GM19240 (cell line): ENCODE data around the gene THAP7.

Experiments
- DNase-seq: peaks from one replicate; pipeline ENCODE4 v3.0.0; 2011; ENCODE audit warnings: low spot score; ENCODE audit not compliant: insufficient read length

THAP7 gene

DNA sequence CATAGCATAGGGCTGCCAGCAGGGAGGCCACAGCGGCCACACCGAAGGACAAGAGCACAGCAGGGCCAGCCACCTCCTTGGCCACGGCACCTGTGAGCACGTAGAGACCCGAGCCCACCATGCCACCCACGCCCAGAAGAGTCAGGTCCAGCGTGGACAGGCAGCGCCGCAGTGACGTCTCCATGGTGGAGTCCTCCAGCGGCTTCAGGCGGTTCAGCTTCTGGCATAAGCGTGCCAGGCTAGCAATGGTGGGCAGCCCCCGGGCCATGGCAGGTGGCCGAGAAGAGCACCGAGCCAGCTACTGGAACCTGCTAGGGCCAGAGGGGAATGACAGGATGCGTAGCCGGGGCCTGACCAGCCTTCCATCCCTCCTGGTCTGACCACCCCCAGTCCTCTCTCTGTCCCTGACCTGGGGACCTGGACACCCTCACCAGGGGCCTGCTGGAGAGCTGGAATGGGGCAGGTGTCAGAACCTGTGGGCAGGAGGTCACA lies 29.7 kb upstream of the THAP7 start:
- no peak for DNase-seq

DNA sequence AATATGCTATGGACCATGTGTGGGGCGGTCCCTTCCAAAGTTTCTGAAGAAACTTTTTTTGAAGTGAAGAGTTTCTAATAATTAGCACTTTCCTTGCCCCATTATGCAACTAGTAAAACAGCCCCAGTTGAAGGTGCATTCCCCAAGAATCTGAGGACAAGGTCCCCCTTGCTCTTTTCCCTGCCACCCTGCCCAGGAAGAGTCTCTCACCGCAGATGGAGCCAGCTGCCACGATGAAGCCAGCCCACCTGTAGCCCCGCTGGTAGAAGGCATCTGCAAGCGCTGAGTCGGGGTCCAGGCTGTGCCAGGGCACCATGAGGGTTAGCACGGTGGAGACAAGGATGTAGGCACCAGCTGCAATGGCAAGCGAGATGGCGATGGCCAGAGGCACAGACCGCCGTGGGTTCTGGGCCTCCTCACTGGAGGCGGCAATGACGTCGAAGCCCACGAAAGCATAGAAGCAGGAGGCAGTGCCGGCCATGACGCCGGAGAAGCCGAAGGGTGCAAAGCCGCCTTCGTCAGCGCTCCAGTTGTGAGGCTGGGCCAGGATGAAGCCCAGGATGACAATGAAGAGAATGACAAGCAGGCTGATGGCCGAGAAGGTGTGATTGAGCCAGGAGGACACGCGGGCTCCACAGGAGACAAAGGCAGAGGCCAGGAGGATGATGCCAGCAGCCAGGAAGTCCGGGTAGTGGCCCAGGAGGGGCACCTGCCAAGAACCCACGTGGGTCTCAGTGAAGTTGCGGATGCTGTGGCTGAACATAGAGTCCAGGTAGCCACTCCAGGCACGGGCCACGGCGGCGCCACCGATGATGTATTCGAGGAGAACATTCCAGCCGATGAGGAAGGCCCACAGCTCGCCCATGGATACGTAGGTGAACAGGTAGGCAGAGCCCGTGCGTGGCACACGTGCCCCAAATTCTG lies 29.0 kb upstream of the THAP7 start:
- DNase-seq = no peak

DNA sequence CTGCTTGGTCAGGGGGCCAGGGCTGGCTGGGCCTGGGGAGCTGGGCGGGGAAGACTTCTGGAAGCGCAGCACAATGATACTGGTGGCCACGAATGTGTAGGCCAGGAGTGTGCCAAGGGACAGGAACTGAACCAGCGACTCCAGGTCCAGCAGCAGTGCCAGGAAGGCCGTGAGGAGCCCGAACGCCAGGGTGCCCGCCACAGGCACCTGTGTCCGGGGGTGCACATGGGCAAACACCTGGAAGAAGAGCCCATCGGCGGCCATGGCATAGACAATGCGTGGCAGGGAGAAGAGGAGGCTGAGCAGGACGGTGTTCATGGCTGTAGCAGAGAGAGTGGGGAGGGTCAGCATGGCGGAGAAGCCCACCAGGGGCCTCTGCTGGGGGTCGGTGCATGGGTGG lies 28.1 kb upstream of the THAP7 start:
- no peak for DNase-seq

DNA sequence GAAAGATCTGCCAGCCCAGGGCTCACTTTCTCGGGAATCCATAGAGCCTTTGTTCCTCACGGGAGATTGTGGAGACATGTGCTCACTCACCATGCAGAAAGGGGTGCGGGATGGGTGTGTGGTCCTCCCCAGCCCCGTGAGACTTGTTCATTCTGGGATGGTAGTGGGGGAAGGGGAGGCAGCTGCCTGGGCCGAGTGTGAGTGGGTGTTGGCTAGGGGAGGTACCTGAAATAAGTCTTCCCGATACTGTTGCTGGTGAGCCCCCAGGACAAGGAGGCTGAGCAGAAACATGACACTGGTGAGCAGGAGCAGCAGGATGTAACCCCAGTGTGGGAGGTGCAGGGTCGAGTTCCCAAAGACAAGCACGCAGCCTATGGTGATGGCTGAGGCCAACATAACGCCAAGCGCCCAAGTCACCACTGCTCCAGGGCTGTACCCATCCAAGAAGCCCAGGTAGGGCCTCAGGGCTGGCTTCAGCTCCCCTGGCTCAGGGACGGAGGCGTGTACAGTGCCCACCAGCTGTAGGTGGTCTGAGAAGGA lies 27.6 kb upstream of the THAP7 start:
- DNase-seq = no peak

DNA sequence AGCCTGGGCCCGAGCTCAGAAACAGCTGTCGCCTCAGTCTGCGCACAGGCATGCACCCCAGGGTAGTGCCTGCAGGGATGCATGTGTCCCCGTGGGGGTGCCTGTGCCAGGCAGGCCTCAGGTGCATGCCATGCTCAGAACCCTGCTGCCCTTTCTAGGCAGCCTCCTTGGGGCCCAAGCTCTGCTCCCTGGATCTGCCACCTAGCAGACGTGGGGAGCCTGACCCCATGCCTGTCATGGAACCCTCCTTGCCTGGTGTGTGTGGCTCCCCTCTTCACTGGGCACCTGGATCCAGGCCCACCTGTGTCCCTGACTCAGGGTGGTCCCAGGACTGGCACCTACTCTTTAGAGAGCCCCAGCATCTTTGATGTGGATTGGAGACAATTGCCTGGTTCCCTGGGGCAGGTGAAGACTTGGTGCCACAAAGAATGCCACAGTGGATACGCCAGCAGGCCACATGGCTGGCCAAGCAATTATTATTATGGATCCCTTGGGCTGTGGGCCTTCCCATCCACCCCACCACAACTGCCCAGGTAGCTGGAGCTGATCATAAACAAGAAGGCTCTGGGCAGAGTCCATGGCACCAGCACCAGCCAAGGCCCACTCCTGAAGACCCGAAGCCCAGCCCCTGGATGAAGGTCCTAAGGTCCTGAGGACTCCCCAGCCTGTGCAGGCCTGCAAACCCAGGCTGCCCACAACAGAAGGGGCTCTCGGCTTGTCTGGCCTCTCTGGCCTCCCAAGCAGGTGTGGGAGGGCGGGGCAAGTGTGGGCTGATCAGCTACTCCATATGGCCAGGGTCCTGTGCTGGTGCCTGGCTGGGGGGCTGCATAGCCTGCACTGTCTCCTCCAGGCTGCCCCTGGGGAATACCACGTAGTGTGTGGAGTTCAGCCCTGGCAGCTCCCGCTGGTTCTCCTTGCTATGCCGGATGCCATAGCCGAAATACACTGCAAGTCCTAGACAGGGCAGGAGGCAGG lies 26.6 kb upstream of the THAP7 start:
- DNase-seq = no peak

DNA sequence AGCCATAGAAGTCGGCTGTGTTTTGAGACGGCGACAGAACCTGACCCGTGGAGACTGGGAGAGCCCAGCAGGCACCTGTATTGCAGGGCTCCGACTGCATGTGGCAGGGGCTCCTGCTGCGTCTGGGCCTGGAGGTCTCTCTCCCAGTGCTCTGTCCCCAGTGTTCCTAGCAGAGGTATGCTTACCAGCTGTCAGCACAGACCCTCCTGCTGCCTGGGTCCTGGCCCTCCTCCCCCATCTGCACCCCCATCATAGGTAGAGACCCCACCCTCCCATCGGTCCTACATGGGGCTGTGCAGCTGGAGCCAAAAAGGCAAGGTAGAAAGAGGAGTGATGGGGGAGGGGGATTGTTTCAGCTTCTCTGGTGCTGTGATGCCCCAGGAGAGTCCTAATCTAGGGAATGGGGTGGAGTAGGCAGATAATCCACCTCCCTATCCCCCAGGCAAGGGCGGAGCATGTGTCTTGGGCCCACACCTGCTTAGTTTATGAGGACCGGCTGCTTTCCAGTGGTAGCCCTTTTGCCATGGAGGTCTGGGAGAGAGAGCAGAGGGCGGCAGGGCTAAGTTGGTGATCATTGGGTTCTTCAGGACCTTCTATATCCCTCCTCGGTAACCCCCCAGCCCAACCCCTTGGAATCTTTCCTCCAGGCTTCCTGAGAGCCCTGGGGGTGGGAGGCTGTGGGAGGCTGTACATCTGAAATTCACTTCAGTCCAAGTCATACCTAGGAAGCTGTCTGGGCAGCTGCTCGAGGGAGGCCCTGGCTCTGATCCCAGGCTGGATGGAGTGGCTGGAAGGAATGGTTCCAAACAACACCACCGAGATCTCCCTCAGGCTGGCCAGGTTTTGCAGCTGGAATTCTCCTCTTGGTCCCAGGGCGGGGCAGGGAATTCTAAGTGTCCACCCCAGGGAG lies 25.1 kb upstream of the THAP7 start:
- no peak for DNase-seq

DNA sequence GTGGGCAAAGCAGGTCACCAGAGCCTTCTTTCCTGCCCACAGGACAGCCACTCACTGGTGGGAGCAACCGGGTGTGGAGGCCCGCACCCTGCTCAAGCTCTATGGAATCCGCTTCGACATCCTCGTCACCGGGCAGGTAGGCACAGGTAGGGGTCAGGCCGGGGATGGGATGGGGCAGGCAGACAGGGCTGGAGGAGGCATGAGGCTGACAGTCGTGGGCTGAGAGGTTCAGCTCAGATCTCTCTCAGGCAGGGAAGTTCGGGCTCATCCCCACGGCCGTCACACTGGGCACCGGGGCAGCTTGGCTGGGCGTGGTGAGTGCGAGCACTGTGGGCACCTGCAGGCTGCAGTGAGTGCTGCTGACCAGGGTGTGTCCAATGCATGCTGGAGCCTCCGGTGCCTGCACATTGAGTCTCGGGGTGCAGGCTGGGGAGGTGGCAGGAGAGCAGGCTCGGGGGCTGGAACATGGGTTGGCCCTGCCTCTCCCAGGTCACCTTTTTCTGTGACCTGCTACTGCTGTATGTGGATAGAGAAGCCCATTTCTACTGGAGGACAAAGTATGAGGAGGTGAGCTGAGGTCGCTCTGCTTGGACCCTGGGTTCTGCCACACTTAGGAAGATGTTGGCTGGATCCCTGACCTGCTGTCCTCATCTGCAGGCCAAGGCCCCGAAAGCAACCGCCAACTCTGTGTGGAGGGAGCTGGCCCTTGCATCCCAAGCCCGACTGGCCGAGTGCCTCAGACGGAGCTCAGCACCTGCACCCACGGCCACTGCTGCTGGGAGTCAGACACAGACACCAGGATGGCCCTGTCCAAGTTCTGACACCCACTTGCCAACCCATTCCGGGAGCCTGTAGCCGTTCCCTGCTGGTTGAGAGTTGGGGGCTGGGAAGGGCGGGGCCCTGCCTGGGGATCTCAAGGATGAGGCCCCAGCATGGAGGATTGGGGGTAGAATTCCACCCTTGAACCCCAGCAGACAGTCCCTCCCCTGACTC lies 24.1 kb upstream of the THAP7 start:
- no peak for DNase-seq

DNA sequence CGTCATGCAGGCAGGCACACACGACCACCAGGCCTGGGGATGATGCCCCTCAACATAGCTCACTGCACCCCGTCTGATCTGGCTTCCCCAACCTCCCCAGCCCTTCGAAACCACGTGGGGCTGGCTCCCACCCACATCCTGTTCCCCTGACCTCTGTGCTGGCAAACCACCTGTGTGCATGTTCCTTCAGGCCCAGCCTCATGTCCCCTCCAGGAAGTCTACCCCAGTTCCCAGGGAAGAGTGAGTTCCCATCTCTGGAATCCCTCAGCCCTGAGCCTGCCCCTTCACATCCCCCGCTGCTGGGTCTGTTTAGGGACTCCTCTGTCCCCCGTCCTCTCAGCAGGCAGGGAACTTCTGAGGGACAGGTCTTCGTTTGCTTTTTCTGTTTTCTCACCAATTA lies 23.3 kb upstream of the THAP7 start:
- DNase-seq = no peak

DNA sequence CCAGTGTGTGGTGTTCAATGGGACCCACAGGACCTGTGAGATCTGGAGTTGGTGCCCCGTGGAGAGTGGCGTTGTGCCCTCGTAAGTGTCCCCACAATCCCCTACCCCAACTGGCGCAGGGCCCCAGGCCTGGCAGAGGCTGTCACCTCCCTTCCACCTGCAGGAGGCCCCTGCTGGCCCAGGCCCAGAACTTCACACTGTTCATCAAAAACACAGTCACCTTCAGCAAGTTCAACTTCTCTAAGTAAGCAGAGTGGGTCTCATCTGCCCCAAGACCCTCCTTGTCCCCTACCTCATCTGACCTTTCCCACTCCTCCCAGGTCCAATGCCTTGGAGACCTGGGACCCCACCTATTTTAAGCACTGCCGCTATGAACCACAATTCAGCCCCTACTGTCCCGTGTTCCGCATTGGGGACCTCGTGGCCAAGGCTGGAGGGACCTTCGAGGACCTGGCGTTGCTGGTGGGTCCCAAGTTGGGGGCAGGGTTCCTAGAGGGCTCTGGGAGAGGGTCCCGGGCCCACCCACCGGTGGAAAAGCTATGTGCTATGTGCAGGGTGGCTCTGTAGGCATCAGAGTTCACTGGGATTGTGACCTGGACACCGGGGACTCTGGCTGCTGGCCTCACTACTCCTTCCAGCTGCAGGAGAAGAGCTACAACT lies 21.2 kb upstream of the THAP7 start:
- DNase-seq = no peak

DNA sequence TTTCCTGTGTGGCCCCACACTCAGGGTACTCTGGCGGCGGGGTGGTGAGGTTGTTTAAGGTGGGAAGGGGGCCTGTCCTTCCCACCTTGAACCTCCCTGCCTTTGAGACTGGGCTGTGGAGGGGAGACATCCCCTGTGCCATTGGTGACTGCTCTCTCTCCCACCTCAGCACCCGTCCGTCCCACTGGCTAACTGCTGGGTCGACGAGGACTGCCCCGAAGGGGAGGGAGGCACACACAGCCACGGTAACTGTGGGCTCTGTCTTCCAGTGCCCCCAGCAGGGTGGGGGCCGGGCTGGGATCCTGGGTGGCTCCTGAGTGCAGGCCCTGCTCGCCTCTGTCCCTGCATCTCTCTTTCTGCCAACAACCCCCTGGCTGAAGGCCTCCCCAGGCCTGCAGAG lies 20.6 kb upstream of the THAP7 start:
- DNase-seq = no peak

DNA sequence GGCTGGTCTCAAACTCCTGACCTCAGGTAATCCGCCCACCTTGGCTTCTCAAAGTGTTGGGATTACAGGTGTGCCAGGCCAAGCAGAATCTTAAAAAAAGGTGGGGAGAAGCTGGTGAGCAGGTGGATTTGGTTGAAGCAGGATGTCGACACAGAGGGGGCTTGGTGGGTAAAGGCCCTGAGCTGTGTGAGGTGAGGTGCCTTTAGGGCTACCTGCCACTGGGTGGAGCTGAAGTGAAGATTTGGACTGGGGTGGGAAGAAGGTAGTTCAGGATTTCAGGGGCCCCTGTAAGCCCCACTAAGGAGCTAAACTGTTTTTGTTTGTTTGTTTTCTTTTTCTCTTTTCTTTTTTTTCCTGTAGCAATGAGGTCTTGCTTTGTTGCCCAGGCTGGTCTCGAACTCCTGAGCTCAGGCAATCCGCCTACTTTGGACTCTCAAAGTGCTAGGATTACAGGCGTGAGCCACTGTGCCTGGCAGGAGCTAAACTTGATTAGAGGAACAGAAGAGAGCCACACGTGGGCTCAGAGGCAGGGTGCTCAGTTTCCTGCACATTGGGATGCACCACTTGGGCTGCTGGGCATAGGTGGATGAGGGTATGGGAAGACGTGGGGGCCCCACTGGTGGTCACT lies 19.0 kb upstream of the THAP7 start:
- DNase-seq = no peak

DNA sequence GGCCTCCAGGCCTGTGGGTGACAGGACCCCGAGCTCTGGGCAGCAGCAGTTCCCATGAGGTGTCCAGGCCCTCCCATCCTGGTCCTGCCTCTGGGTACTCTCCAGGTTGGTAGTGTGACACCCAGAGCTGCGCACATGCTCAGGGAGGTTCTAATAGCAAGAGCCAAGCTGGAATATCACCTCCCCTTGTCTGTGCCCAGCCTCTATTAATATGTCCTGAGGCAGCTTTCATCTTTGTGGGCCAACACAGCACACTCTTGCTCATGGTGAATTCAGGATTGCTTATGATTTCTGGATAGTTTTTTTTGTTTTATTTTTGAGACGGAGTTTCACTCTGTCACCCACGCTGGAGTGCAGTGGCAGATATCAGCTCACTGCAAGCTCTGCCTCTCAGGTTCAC lies 16.4 kb upstream of the THAP7 start:
- DNase-seq = no peak

DNA sequence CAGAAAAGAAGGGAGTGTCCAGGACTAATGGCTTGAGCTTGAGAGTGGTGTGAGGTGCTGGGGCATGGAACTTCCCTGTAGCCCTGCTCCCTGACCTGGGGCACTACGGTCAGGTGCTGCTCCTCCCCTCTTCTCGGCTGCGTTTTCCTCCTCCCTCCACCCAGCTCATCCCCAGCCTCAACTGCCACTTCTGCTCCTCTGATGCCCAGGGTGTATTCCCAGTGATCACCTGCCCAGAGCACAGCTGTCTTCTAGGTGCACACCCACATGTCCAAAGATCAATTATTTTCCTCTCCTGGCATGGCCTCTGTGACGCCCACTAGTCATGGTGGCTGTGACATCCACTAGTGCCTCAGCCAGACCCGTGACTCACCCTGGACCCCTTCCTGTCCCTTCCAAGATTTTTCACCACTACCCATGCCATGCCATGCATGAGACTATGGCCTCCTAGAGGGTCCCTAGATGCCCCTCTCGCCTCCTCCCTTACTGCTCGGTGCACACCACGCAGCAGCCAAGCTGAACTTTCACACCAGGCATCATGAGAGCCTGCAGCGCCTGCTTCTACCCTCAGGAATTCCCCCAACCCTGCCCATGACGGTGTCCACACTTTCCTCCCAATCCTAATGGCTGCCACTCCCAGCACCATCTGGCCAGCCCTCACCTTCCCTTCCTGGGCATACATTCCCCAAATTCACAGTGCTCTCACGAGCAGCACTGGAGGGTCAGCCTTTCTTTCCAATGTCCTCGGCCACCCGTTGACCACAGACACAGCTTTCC lies 14.9 kb upstream of the THAP7 start:
- DNase-seq = no peak

DNA sequence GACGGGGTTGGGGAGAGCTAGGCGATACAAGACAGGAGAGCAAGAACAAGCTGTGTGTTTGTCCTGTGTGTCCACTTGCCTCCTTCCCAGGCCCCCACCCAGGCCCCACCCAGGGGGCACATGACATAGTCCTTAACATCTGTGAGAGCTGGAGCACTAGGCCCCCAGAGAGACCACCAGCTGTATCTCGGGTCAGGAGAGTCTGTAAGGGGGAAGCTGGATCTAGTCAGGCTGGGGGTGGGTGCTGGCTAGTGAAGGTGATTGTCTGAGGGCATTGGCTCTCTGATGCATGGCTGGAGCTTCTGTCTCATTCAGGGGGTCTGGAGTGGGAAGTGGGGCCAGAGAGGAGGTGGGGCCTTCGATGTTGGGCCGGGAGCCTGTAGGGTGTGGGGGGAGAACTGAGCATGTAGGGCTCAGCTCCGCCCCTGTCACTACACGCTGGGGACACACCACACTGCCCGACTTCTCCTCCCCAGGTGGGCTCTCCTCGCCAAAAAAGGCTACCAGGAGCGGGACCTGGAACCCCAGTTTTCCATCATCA lies 13.6 kb upstream of the THAP7 start:
- no peak for DNase-seq

DNA sequence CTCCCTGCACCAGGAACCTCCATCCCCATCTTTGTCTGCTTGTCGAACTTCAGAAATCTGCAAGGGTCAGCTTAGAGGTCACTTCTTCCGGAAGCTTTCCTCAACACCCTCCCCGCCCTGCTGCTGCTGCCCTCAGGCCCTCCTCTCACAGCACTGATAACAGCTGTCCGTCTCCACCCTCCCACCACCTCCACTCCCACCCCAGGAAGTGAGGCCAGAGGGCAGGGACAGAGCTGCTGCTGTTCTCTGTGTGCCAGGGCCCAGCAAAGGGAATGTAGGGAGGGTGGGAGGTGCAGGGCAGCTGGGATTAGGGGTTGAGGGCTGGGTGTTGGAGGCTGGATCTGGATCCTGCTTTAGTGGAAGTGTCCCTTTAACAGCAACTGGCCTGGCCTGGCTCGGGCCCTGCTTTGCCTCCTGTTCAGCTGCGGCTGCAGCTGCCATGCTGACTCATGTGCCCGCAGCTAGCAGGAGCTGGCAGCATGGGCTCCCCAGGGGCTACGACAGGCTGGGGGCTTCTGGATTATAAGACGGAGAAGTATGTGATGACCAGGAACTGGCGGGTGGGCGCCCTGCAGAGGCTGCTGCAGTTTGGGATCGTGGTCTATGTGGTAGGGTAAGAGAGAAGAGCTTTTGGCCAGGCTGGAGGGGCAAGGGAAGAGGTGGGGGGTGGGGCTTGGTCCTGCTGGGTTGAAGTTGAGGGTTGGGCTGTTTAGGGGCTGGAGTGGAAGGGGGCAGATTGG lies 13.0 kb upstream of the THAP7 start, which contains the start of gene P2RX6:
Gene P2RX6, plus strand, starts transcription at position 440 of the 740 bp plus-strand sequence. Its CDS starts 10 bp downstream, at position 450.
- no peak for DNase-seq

DNA sequence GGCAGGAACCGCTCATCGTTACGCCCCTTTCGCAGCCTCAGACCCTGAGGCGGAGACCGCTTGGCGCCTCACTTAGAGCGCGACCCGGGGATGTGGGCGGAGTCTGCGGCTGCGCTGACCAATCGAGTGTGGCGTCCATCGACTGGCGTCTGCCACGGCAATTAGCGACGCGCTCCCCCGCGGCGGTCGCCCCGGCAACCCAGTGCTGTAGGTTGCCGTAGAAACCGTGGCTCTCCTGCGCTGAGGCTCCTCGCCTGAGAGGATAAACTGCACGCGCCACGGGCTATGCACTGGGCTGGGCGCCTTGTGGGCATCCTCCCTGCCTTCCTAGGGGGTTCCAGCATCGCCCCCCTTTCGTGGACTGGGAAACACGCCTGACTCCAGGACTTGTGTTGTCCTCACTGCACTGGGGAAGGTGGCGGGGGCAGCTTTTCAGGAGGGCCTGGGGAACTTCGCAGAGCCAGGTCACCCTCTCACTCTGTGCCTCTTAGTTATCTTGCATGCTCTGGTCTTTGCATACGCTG lies 12.3 kb upstream of the THAP7 start:
- DNase-seq = peak; percentile 89
